DMS53 (cell line): Measurements from ENCODE around the gene FSTL1.
A peak's percentile ranks its signal among the peaks of the same experiment; 100 is the strongest.

Source experiments
- DNase-seq: peaks from one replicate; lab custom pipeline; 2025; lab: John Stamatoyannopoulos, UW

FSTL1 gene

GRCh38 chr3:120468635-120469295, 18.0 kb upstream of the FSTL1 start:
- DNase-seq = peak; percentile 37

- no peak for DNase-seq
Observed at GRCh38 chr3:120462409-120462959, 11.7 kb upstream of the FSTL1 start.

GRCh38 chr3:120461416-120461815, 10.6 kb upstream of the FSTL1 start:
- no peak for DNase-seq

- DNase-seq = no peak
Observed at GRCh38 chr3:120460862-120461261, 10.1 kb upstream of the FSTL1 start.

GRCh38 chr3:120460181-120460790, 9.5 kb upstream of the FSTL1 start:
- no peak for DNase-seq

- DNase-seq = no peak
Observed at GRCh38 chr3:120459196-120459595, 8.4 kb upstream of the FSTL1 start.

- peak; percentile 9 for DNase-seq
Observed at GRCh38 chr3:120457827-120458226, 7.0 kb upstream of the FSTL1 start.

- DNase-seq = no peak
Observed at GRCh38 chr3:120454076-120454689, 3.4 kb upstream of the FSTL1 start.

GRCh38 chr3:120452816-120453215, 2.0 kb upstream of the FSTL1 start:
- no peak for DNase-seq

- no peak for DNase-seq
Observed at GRCh38 chr3:120451806-120452205, 1.0 kb upstream of the FSTL1 start.

GRCh38 chr3:120451272-120451761, 525 bp upstream of the FSTL1 start:
- DNase-seq = no peak

GRCh38 chr3:120449701-120450599, 842 bp downstream of the FSTL1 start:
- peak; percentile 35 for DNase-seq

GRCh38 chr3:120449251-120449650, 1.5 kb downstream of the FSTL1 start:
- DNase-seq = no peak

- DNase-seq = no peak
Observed at GRCh38 chr3:120448756-120449155, 2.0 kb downstream of the FSTL1 start.

GRCh38 chr3:120446891-120447668, 3.7 kb downstream of the FSTL1 start:
- no peak for DNase-seq

GRCh38 chr3:120445654-120446053, 5.1 kb downstream of the FSTL1 start:
- DNase-seq = no peak

GRCh38 chr3:120443626-120444123, 7.1 kb downstream of the FSTL1 start:
- DNase-seq = no peak

- no peak for DNase-seq
Observed at GRCh38 chr3:120442975-120443517, 7.7 kb downstream of the FSTL1 start.

GRCh38 chr3:120441776-120442175, 9.0 kb downstream of the FSTL1 start:
- DNase-seq = no peak

- no peak for DNase-seq
Observed at GRCh38 chr3:120440762-120441161, 10.0 kb downstream of the FSTL1 start.
